ENCODE data around the gene KIAA1671.

GRCh38 chr22:25049770-25050169 lies 97.3 kb downstream of the KIAA1671 start:
- TF ChIP-seq CTCF (IDR thresholded peaks at IDR 0.05) (no peak), EZH2phosphoT487 (IDR thresholded peaks at IDR 0.05) (no peak), EZH2 (IDR thresholded peaks at IDR 0.05) (no peak)
